Stimulated activated CD8-positive, alpha-beta memory T cell treated with anti-CD3 and anti-CD28 coated beads, Interleukin-2, amount 100 ng/mL, for 1 hour (primary cell): ENCODE data around the gene PLA2G4D.

Experiments used
- DNase-seq, 2 donors: peaks; one replicate each; pipeline ENCODE4 v3.0.0-alpha.2; 2020; ENCODE audit warnings: low read depth in 2 of 2

The PLA2G4D gene

DNA sequence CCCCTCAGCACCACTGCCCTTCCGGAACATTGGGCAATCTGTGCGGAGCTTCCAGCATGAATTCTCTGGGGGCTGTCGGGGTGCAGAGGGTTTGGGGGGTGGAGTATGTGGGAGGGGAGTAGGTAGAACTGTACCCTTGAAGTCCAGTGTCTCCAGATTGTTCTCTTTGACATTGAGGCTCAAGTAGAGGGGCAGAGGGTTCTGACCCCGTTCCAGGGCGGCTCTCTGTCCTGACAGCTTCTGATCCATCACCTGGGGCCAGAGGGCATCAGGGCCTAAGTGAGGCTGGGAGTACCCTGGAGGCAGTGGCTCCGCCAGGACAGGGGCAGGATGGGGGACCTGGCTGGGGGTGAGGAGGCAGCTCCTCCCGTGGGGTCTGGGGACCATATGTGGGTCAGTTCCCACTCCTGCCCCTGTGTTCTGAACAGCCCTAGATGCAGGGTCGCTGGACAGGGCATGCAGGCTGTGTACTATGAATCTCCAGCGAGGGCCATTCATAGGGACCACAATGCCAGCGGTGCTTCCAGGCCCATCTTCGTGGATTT is 22.1 kb downstream of the PLA2G4D start:
- no peak for DNase-seq

DNA sequence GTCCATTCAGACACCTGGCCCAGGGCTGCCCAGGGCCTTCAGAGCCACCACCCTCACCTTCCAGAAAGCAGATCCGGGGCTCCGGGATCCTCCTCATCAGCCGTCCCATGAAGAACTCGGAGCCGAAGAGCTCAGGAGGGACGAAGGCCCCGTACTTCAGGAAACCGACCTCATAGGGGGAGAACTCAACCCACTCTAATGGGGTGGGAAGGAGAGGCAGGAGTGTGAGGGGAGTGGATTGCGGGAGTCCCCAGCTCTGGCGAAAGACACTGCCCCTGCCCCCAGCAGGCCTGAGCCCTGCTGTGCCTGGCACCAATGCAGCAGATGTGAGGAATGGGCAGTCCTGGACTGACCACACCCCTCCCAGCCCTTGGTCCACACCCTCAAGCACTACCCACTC is 22.6 kb downstream of the PLA2G4D start:
- DNase-seq = no peak

- DNase-seq = no peak
Measured at GRCh38 chr15:42070976-42071350, 23.4 kb downstream of the PLA2G4D start.

DNA sequence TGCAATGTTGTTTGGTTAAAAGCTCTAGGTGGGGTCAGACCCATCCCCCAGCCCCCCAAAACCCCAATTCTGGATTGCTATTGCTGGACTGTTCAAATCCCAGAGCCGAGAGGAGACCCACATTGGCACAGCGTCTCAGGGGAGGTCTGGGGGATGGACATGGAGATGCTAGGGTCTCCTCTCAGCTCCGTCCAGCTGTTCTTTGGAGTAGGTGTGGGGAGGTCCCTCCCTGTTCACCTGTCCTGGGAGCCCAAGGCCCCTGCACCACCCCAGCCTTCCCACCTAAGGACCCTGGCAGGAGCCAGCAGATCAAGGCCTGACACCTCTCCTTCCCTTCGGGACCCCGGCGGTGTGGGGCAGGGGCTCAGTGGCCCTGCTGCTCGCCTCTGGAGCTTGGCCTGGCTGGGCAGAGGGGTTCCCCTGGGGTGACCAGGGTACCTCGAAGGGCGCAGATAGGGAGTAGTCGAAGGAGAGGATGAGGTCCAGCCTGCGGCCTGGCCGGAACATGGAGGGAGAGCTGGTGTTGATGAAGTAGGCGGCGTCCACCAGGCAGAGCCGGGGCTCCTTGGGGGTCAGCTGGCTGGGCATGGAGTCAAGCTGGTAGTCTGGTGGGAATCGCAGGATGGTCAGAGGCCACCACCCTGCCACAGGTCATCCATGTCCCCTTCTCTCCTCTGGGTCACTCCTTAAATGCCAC is 23.9 kb downstream of the PLA2G4D start:
- no peak for DNase-seq

DNA sequence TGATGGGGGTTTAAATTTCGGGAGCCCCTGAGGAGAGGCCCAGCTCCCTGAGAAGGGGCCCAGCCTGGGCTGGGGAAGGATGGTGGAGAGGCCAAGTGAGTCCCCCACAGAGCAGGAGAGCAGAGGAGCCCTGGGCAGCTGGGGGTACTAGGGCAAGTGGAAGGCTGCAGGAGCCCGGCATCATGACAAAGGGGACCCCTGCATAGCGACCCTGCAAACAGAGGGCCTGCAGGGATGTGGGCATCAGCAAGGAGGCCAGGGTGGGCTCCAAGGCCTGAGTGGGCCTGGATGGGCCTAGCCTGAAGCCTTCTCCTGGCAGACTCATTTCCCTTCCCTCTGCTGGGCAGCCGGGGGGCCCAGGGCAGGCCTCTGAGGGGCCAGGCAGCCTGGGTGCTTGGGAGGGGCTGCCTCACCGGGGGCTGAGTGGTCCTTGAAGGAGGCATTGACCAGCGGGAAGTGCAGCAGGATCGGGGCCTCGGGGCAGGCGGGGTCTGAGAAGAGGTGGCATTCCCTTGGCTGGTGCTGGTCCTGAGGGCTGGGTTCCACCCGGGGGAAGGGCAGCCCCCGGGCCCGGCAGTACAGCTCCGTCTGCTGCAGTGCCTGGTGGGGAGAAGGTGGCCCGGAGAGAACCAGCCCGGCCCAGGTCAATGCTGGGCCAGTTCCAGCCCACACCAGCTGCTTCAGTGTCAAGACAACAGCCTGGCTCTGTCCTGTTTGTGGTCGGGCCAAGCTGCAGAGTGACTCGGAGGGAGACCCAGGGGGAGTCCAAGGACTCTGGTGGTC is 24.7 kb downstream of the PLA2G4D start:
- DNase-seq = no peak

DNA sequence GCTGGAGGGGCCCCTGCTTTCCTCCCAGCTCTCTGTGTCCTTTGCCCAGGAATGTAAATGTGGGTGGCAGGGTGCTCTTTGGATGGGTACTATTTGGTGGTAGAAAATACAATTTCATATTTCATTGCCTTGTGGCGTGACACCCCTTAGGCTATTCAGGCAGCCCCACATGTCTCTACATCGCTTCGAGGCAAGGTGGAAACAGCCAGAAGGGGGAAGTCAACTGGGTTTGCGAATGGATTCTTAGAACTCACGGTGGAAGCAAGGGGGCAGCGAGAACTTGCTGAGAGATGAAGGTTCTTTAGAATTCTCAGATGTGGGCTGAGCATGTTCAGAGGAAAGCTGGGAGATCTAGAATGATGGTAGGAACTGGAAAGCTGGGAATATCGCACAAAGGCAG is 25.3 kb downstream of the PLA2G4D start:
- no peak for DNase-seq

GRCh38 chr15:42068601-42069000 is 25.8 kb downstream of the PLA2G4D start:
- no peak for DNase-seq

DNA sequence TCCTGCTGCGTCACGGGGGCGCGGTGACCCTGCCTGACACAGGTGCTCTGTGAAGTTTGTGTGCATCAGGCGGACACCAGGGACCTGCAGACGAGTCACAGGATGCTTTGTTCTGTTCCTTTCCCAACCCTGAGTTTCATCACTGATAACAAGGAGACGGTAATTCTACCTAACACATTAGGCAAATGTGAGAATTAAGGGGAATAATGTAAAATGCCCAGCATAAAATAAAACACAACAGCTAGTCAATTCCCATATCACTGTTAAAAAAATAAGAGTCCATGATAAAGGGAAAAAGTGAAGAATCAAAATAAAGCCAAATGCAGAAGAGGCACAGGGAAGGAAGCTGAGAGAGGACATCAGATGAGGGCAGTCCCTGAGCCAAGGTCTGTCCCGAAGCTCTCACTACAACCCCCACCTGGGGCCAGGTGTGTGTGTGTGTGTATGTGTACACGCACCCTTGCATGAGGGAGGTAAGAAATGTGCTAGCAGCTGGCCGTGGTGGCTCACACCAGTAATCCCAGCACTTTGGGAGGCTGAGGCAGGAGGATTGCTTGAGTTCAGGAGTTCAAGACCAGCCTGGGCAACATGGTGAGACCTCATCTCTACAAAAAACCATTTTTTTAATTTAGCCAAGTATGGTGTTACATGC is 27.5 kb downstream of the PLA2G4D start:
- DNase-seq = no peak

GRCh38 chr15:42065468-42065867 is 28.9 kb downstream of the PLA2G4D start:
- DNase-seq = no peak

GRCh38 chr15:42065033-42065432 is 29.3 kb downstream of the PLA2G4D start:
- no peak for DNase-seq

- no peak for DNase-seq
Measured at GRCh38 chr15:42064271-42064670, 30.1 kb downstream of the PLA2G4D start.

- no peak for DNase-seq
Measured at GRCh38 chr15:42063122-42063848, 31.1 kb downstream of the PLA2G4D start.

- no peak for DNase-seq
Measured at GRCh38 chr15:42062284-42062806, 32.0 kb downstream of the PLA2G4D start.

DNA sequence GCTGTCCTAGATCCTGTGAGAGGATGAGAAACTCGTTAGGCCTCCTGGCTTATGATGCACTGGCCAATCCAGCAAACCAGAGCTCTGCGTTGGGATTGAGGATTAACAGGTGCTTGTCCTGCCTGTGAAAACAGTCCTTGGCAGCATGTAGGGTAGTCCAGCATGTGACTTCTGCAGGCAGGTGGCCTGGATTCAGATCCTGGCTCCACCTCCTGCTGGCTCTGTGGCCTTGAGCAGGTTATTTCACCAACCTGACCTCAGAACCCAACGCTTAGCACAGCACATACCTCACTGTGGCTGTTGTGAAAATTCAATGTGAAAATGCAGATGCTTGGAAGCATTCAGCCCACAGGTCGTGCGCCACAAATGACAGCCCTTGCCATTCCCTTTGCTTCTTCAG is 33.6 kb downstream of the PLA2G4D start:
- no peak for DNase-seq

DNA sequence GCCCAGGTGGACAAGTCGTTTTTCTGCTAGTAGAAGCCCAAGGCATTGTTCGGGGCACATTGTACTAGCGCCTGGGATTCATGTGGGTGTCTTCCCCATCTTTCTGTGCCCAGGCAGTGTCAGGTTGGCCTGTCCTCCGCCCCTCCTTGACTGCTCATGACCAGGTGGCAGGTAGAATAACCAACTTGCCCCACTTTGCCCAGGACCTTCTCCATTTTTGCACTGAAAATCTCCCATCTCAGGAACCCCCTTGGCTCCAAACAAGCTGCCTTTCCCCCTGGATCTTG is 33.9 kb downstream of the PLA2G4D start:
- DNase-seq = no peak

- peak; percentile 29 to 46 for DNase-seq
Measured at GRCh38 chr15:42059661-42060476, 34.5 kb downstream of the PLA2G4D start.

- no peak for DNase-seq
Measured at GRCh38 chr15:42058791-42059190, 35.6 kb downstream of the PLA2G4D start.

GRCh38 chr15:42057799-42058646 is 36.3 kb downstream of the PLA2G4D start:
- no peak for DNase-seq

- DNase-seq = no peak
Measured at GRCh38 chr15:42056934-42057798, 37.2 kb downstream of the PLA2G4D start.
